K562 (cell line): Measurements from ENCODE around the gene RAB2B.

ENCODE experiments used
- POLR2AphosphoS5 ChIP-seq: IDR thresholded peaks from 2 replicates; pipeline ENCODE4 v1.6.1; 2011; ENCODE audit warnings: mild to moderate bottlenecking, low read depth, low read length, moderate library complexity; ENCODE audit not compliant: control insufficient read depth, insufficient read depth
- TF ChIP-seq, protein P1 (sequence below), 3 experiments: IDR thresholded peaks in 2 of 3; conservative IDR thresholded peaks in 1 of 3; 2 replicates each; pipeline ENCODE4 v1.5.1; 2011 to 2012; ENCODE audit warnings: low read length in 3 of 3, mild to moderate bottlenecking in 3 of 3, control low read depth in 2 of 3, improper control_type of control experiment in 1 of 3, inconsistent platforms in 1 of 3, low read depth in 1 of 3, mixed read lengths in 1 of 3, moderate library complexity in 1 of 3; ENCODE audit not compliant: insufficient read depth in 2 of 3

GRCh38 chr14:21496453-21496852 is 19.7 kb upstream of the RAB2B start:
- TF ChIP-seq, protein P1, sequence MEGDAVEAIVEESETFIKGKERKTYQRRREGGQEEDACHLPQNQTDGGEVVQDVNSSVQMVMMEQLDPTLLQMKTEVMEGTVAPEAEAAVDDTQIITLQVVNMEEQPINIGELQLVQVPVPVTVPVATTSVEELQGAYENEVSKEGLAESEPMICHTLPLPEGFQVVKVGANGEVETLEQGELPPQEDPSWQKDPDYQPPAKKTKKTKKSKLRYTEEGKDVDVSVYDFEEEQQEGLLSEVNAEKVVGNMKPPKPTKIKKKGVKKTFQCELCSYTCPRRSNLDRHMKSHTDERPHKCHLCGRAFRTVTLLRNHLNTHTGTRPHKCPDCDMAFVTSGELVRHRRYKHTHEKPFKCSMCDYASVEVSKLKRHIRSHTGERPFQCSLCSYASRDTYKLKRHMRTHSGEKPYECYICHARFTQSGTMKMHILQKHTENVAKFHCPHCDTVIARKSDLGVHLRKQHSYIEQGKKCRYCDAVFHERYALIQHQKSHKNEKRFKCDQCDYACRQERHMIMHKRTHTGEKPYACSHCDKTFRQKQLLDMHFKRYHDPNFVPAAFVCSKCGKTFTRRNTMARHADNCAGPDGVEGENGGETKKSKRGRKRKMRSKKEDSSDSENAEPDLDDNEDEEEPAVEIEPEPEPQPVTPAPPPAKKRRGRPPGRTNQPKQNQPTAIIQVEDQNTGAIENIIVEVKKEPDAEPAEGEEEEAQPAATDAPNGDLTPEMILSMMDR (IDR thresholded peaks at IDR 0.05 in 2 of 3, conservative IDR thresholded peaks at IDR 0.05 in 1 of 3; ENCODE audit: insufficient read depth in 2 of 3, low read depth in 1 of 3, low read length in 3 of 3): no peak
- TF ChIP-seq POLR2AphosphoS5: no peak
